Mesenchymal stem cell (in vitro differentiated cells and primary cell): ENCODE data around the gene LARGE1.

ENCODE experiments used
- DNase-seq: peaks from one replicate; pipeline ENCODE4 v3.0.0-alpha.2; 2013
- H2AFZ ChIP-seq: one replicate; pipeline ENCODE4 v1.6.1; 2013; ENCODE audit warnings: low read depth, mild to moderate bottlenecking, control low read depth, inconsistent platforms, low read length, moderate library complexity
- H2AK5ac ChIP-seq: 2 replicates; pipeline ENCODE4 v1.6.1; 2013; ENCODE audit warnings: low read length, moderate library complexity, mild to moderate bottlenecking, inconsistent platforms; ENCODE audit not compliant: severe bottlenecking
- H2BK120ac ChIP-seq: one replicate; pipeline ENCODE4 v1.6.1; 2013; ENCODE audit warnings: low read depth, mild to moderate bottlenecking, inconsistent platforms, low read length, moderate library complexity
- H2BK12ac ChIP-seq, 2 experiments: one replicate each; pipeline ENCODE4 v1.6.1; 2013; ENCODE audit warnings: inconsistent platforms in 2 of 2, low read length in 2 of 2, mild to moderate bottlenecking in 2 of 2, moderate library complexity in 2 of 2, control low read depth in 1 of 2
- H2BK15ac ChIP-seq: one replicate; pipeline ENCODE4 v1.6.1; 2013; ENCODE audit warnings: mild to moderate bottlenecking, low read depth, inconsistent platforms; ENCODE audit not compliant: poor library complexity, severe bottlenecking
- H2BK5ac ChIP-seq: 2 replicates; pipeline ENCODE4 v1.6.1; 2013; ENCODE audit warnings: low read depth, mild to moderate bottlenecking, low read length, control low read depth, inconsistent platforms; ENCODE audit not compliant: poor library complexity, severe bottlenecking
- H3K14ac ChIP-seq, 2 experiments: one replicate each; pipeline ENCODE4 v1.6.1; 2013; ENCODE audit warnings: inconsistent platforms in 2 of 2, low read length in 2 of 2, control low read depth in 1 of 2, mild to moderate bottlenecking in 1 of 2, moderate library complexity in 1 of 2
- H3K18ac ChIP-seq, 2 experiments: one replicate each; pipeline ENCODE4 v1.6.1; 2013; ENCODE audit warnings: inconsistent platforms in 2 of 2, low read length in 2 of 2, control low read depth in 1 of 2, low read depth in 1 of 2, mild to moderate bottlenecking in 1 of 2
- H3K23ac ChIP-seq, 2 experiments: one replicate each; pipeline ENCODE4 v1.6.1; 2013; ENCODE audit warnings: inconsistent platforms in 2 of 2, low read length in 2 of 2, mild to moderate bottlenecking in 2 of 2, moderate library complexity in 2 of 2, control low read depth in 1 of 2
- H3K27ac ChIP-seq: 2 replicates; pipeline ENCODE4 v1.5.1; 2013; ENCODE audit warnings: mild to moderate bottlenecking, moderate library complexity, low read length, control low read depth, inconsistent platforms; ENCODE audit not compliant: poor library complexity, severe bottlenecking
- H3K27me3 ChIP-seq, 2 experiments: 2 replicates each; pipeline versions ENCODE4 v1.6.1 to v1.7.0; 2013; ENCODE audit warnings: low read length in 2 of 2, mild to moderate bottlenecking in 2 of 2, moderate library complexity in 2 of 2, control low read depth in 1 of 2, inconsistent platforms in 1 of 2; ENCODE audit not compliant: control insufficient read depth in 1 of 2, insufficient read depth in 1 of 2
- H3K36me3 ChIP-seq, 2 experiments: 2 replicates each; pipeline versions ENCODE4 v1.6.1 to v1.7.0; 2013; ENCODE audit warnings: low read length in 2 of 2, control low read depth in 1 of 2, inconsistent platforms in 1 of 2, low read depth in 1 of 2, mild to moderate bottlenecking in 1 of 2; ENCODE audit not compliant: insufficient read depth in 2 of 2, control insufficient read depth in 1 of 2
- H3K4ac ChIP-seq, 2 experiments: one replicate each; pipeline ENCODE4 v1.6.1; 2013; ENCODE audit warnings: inconsistent platforms in 2 of 2, low read length in 2 of 2, mild to moderate bottlenecking in 2 of 2, moderate library complexity in 2 of 2, control low read depth in 1 of 2, low read depth in 1 of 2
- H3K4me1 ChIP-seq: 2 replicates; pipeline ENCODE4 v1.6.1; 2013; ENCODE audit warnings: low read depth, low read length, control low read depth; ENCODE audit not compliant: control insufficient read depth, insufficient read depth
- H3K4me2 ChIP-seq: 2 replicates; pipeline ENCODE4 v1.6.1; 2013; ENCODE audit warnings: low read length, mild to moderate bottlenecking, inconsistent platforms; ENCODE audit not compliant: poor library complexity, severe bottlenecking
- H3K4me3 ChIP-seq, 2 experiments: 2 replicates each; pipeline versions ENCODE4 v1.5.1 to v1.7.0; 2013; ENCODE audit warnings: low read length in 2 of 2, mild to moderate bottlenecking in 2 of 2, control low read depth in 1 of 2, low read depth in 1 of 2; ENCODE audit not compliant: insufficient read depth in 1 of 2
- H3K79me1 ChIP-seq: replicated peaks from 2 replicates; pipeline ENCODE4 v1.6.1; 2013; ENCODE audit warnings: mild to moderate bottlenecking, control low read depth, low read length, inconsistent platforms; ENCODE audit not compliant: poor library complexity, severe bottlenecking
- H3K9ac ChIP-seq: 2 replicates; pipeline ENCODE4 v1.7.0; 2013; ENCODE audit warnings: mild to moderate bottlenecking, low read length, moderate library complexity
- H3K9me3 ChIP-seq: 2 replicates; pipeline ENCODE4 v1.7.0; 2013; ENCODE audit warnings: mild to moderate bottlenecking, low read length; ENCODE audit not compliant: control insufficient read depth
- H4K8ac ChIP-seq: one replicate; pipeline ENCODE4 v1.6.1; 2013; ENCODE audit warnings: inconsistent platforms, mild to moderate bottlenecking, low read length, moderate library complexity
- H4K91ac ChIP-seq: one replicate; pipeline ENCODE4 v1.6.1; 2013; ENCODE audit warnings: mild to moderate bottlenecking, low read length, inconsistent platforms
- WGBS: methylation state at CpG from one replicate; pipeline ENCODE4 v1.1.7; 2013; ENCODE audit warnings: mixed read lengths; 5-methylcytosine and 5-hydroxymethylcytosine counted together

The LARGE1 gene

GRCh38 chr22:33240888-33241475, 679.3 kb downstream of the LARGE1 start:
- Histone ChIP-seq H3K14ac (no peak overlapping the region), H3K4me2 (no peak overlapping the region), H3K4me1 (no peaks in the 10 kb centered on the region), H2AK5ac (no peak overlapping the region), H3K4ac (no peak overlapping the region), H3K79me1 (no peaks in the 10 kb centered on the region), H3K36me3 (no peaks in the 10 kb centered on the region), H2BK12ac (no peak overlapping the region), H4K91ac (no peak overlapping the region), H3K9me3 (no peaks in the 10 kb centered on the region), H3K27ac (no peak overlapping the region), H3K23ac (no peak overlapping the region), H4K8ac (no peak overlapping the region), H3K18ac (no peak overlapping the region), H3K27me3 (no peaks in the 10 kb centered on the region), H2AFZ (no peak overlapping the region), H3K9ac (no peak overlapping the region), H3K4me3 (no peak overlapping the region), H2BK120ac (no peak overlapping the region), H2BK5ac (no peak overlapping the region), H2BK15ac (no peak overlapping the region)
- DNase-seq = no peak
- 60% methylated on average over 3 of the region's 3 CpGs for WGBS

- H3K27me3 ChIP-seq = no peaks in the 10 kb centered on the region
These were observed 688.2 kb downstream of the LARGE1 start for GRCh38 chr22:33232071-33232470.

GRCh38 chr22:33227791-33228190, 692.5 kb downstream of the LARGE1 start:
- Histone ChIP-seq H3K79me1 (no peaks in the 10 kb centered on the region), H4K8ac (no peak overlapping the region), H3K9ac (no peak overlapping the region), H3K36me3 (no peaks in the 10 kb centered on the region), H3K4ac (no peak overlapping the region), H2AFZ (no peak overlapping the region), H4K91ac (no peak overlapping the region), H3K18ac (no peak overlapping the region), H3K4me2 (no peak overlapping the region), H3K4me1 (no peaks in the 10 kb centered on the region), H2BK5ac (no peak overlapping the region), H2BK120ac (no peak overlapping the region), H2AK5ac (no peak overlapping the region), H3K27me3 (no peaks in the 10 kb centered on the region), H3K4me3 (no peak overlapping the region), H2BK12ac (no peak overlapping the region), H3K9me3 (peaks cover 63% of the 10 kb centered on the region), H3K27ac (no peak overlapping the region), H3K23ac (no peak overlapping the region), H3K14ac (no peak overlapping the region), H2BK15ac (no peak overlapping the region)
- no peak for DNase-seq

More at GRCh38 chr22:33232071-33232470, 688.2 kb downstream of the LARGE1 start:
- Histone ChIP-seq H3K4me3 (no peak overlapping the region), H3K4ac (no peak overlapping the region), H2BK120ac (no peak overlapping the region), H2AK5ac (no peak overlapping the region), H3K79me1 (no peaks in the 10 kb centered on the region), H3K4me1 (no peaks in the 10 kb centered on the region), H3K9ac (no peak overlapping the region), H3K9me3 (peaks cover 58% of the 10 kb centered on the region), H2BK5ac (no peak overlapping the region), H2BK15ac (no peak overlapping the region), H4K91ac (no peak overlapping the region), H2BK12ac (no peak overlapping the region), H3K36me3 (no peaks in the 10 kb centered on the region), H3K18ac (no peak overlapping the region), H3K27ac (no peak overlapping the region), H3K4me2 (no peak overlapping the region), H4K8ac (no peak overlapping the region), H2AFZ (no peak overlapping the region), H3K23ac (no peak overlapping the region), H3K14ac (no peak overlapping the region)
- DNase-seq = no peak
- 80% methylated on average over 5 of the region's 5 CpGs for WGBS

GRCh38 chr22:33224841-33225240, 695.4 kb downstream of the LARGE1 start:
- Histone ChIP-seq H2BK120ac (no peak overlapping the region), H3K4me2 (no peak overlapping the region), H3K4ac (no peak overlapping the region), H3K18ac (no peak overlapping the region), H3K23ac (no peak overlapping the region), H3K36me3 (no peaks in the 10 kb centered on the region), H2BK5ac (no peak overlapping the region), H3K14ac (no peak overlapping the region), H3K4me1 (no peaks in the 10 kb centered on the region), H2BK15ac (no peak overlapping the region), H3K79me1 (no peaks in the 10 kb centered on the region), H2AFZ (no peak overlapping the region), H4K91ac (no peak overlapping the region), H3K9ac (no peak overlapping the region), H2AK5ac (no peak overlapping the region), H3K27ac (no peak overlapping the region), H3K27me3 (no peaks in the 10 kb centered on the region), H3K9me3 (peaks cover 35% of the 10 kb centered on the region), H2BK12ac (no peak overlapping the region), H3K4me3 (no peak overlapping the region), H4K8ac (no peak overlapping the region)
- 80% methylated on average over 4 of the region's 4 CpGs for WGBS
- DNase-seq = no peak
